ENCODE data around the gene CRADD. TPM values are rescaled to one million over a fixed set of nuclear protein-coding genes. Genes with fewer than 3 reads are reported as not detected.

The CRADD gene
- total RNA-seq, 1 donor from 2014 or later: not detected

- intact Hi-C loops (cut with DNase I): no loop called here
- no peak for DNase-seq (ENCODE audit: low spot score in 2 of 2)
- no peak overlapping the region for H3K4me3 ChIP-seq
- no peaks in the 10 kb centered on the region for H3K27me3 ChIP-seq
- H3K36me3 ChIP-seq: no peaks in the 10 kb centered on the region
- no peaks in the 10 kb centered on the region for H3K4me1 ChIP-seq
- TF ChIP-seq CTCF (IDR thresholded peaks at IDR 0.05): no peak
- no peak overlapping the region for H3K27ac ChIP-seq
- H3K9me3 ChIP-seq: no peaks in the 10 kb centered on the region
Observed at GRCh38 chr12:93722179-93722578, 45.0 kb downstream of the CRADD start.

GRCh38 chr12:93722835-93723567 lies 45.8 kb downstream of the CRADD start:
- TF ChIP-seq CTCF (IDR thresholded peaks at IDR 0.05): no peak
- no peaks in the 10 kb centered on the region for H3K4me1 ChIP-seq
- no peaks in the 10 kb centered on the region for H3K27me3 ChIP-seq
- DNase-seq (ENCODE audit: low spot score in 2 of 2): no peak
- no peak overlapping the region for H3K4me3 ChIP-seq
- intact Hi-C loops (cut with DNase I): no loop called here
- no peaks in the 10 kb centered on the region for H3K9me3 ChIP-seq
- H3K36me3 ChIP-seq: no peaks in the 10 kb centered on the region
- no peak overlapping the region for H3K27ac ChIP-seq

GRCh38 chr12:93723568-93723930 lies 46.4 kb downstream of the CRADD start:
- Histone ChIP-seq H3K27ac (no peak overlapping the region), H3K9me3 (no peaks in the 10 kb centered on the region)
- DNase-seq (ENCODE audit: low spot score in 2 of 2): no peak

GRCh38 chr12:93725531-93725930 lies 48.4 kb downstream of the CRADD start:
- H3K36me3 ChIP-seq: no peaks in the 10 kb centered on the region

More at GRCh38 chr12:93723568-93723930, 46.4 kb downstream of the CRADD start:
- H3K36me3 ChIP-seq: no peaks in the 10 kb centered on the region
- no peaks in the 10 kb centered on the region for H3K27me3 ChIP-seq
- intact Hi-C loops (cut with DNase I): no loop called here
- no peak overlapping the region for H3K4me3 ChIP-seq
- TF ChIP-seq CTCF (IDR thresholded peaks at IDR 0.05): no peak
- H3K4me1 ChIP-seq: no peaks in the 10 kb centered on the region

GRCh38 chr12:93727195-93727811 lies 50.1 kb downstream of the CRADD start:
- H3K27me3 ChIP-seq: no peaks in the 10 kb centered on the region
- no peaks in the 10 kb centered on the region for H3K36me3 ChIP-seq
- H3K27ac ChIP-seq: no peak overlapping the region
- H3K4me1 ChIP-seq: no peaks in the 10 kb centered on the region
- DNase-seq (ENCODE audit: low spot score in 2 of 2): no peak
- intact Hi-C loops (cut with DNase I): no loop called here
- no peaks in the 10 kb centered on the region for H3K9me3 ChIP-seq
- no peak overlapping the region for H3K4me3 ChIP-seq
- no peak for TF ChIP-seq CTCF (IDR thresholded peaks at IDR 0.05)

More at GRCh38 chr12:93725531-93725930, 48.4 kb downstream of the CRADD start:
- no peak for TF ChIP-seq CTCF (IDR thresholded peaks at IDR 0.05)
- H3K27ac ChIP-seq: no peak overlapping the region
- no peaks in the 10 kb centered on the region for H3K4me1 ChIP-seq
- H3K4me3 ChIP-seq: no peak overlapping the region
- intact Hi-C loops (cut with DNase I): no loop called here
- no peaks in the 10 kb centered on the region for H3K27me3 ChIP-seq
- no peaks in the 10 kb centered on the region for H3K9me3 ChIP-seq
- no peak for DNase-seq (ENCODE audit: low spot score in 2 of 2)
